Measurements from ENCODE around the gene GCM1. TPM values are rescaled to one million over a fixed set of nuclear protein-coding genes. Genes with fewer than 3 reads are reported as not detected.

GCM1 gene
- total RNA-seq, 4 donors from 2014 or later, result not detected

DNA sequence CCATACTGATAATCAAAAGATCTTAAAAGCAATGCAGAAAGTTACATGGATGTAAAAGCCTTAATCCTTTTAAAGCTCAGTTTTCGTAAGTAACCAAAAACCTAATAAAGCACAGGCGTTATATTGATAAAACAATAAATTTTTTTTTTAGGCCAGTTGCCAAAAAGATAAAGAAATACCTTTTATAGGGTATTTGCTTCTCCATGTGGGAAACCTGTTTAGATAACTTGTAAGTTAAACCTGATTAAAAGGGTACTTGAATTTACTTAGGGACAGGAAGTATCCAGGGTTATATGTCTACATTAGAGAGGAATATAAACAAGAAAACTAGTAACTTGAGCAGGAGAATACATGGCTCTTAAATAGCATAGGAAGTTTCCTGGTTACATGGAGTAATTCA lies 62.3 kb downstream of the GCM1 start:
- TF ChIP-seq CTCF (IDR thresholded peaks at IDR 0.05) (no peak), POLR2A (IDR thresholded peaks at IDR 0.05) (no peak)
- Histone ChIP-seq H3K27ac (no peak overlapping the region), H3K4me1 (no peaks in the 10 kb centered on the region), H3K36me3 (no peaks in the 10 kb centered on the region), H3K9me3 (no peaks in the 10 kb centered on the region), H3K4me3 (no peak overlapping the region), H3K27me3 (no peaks in the 10 kb centered on the region)
- intact Hi-C loops (cut with DNase I; ENCODE audit: low total_unique reads), result no loop called here
- no peak for DNase-seq

- intact Hi-C loops (cut with DNase I; ENCODE audit: low total_unique reads), result no loop called here
- Histone ChIP-seq H3K27ac (no peak overlapping the region), H3K4me3 (no peak overlapping the region), H3K4me1 (no peaks in the 10 kb centered on the region), H3K27me3 (no peaks in the 10 kb centered on the region), H3K9me3 (no peaks in the 10 kb centered on the region), H3K36me3 (no peaks in the 10 kb centered on the region)
- TF ChIP-seq CTCF (IDR thresholded peaks at IDR 0.05) (no peak), POLR2A (IDR thresholded peaks at IDR 0.05) (no peak)
- no peak for DNase-seq
Observed at GRCh38 chr6:53080813-53081212, 67.8 kb downstream of the GCM1 start.

Small RNA genes lying within 50 kb of the gene (small RNA-seq; reads per million reads assigned to genes)
- gene RN7SL244P (not detected), gene RNU6-464P (not detected)

Other genes with a start within 250 kb of the GCM1 start
- gene GSTA3, start 239.1 kb downstream of the GCM1 start, total RNA-seq, result under 1 TPM in 2 of 4 donors, not detected in 2; 0.35 to 0.98 TPM
- gene GSTA4, start 153.6 kb downstream of the GCM1 start, total RNA-seq, result 10 to 100 TPM in 3 of 4 donors, 1 to 10 TPM in 1; 7.7 to 59.2 (median 23.0) TPM
- gene CILK1, start 87.0 kb downstream of the GCM1 start, total RNA-seq, result 10 to 100 TPM in 3 of 4 donors, 1 to 10 TPM in 1; 9.9 to 18.2 (median 12.9) TPM
- 100 to 1,000 TPM in 1 of 4 donors, 10 to 100 TPM in 3; 13.8 to 138 (median 34.4) TPM for gene FBXO9, start 83.4 kb downstream of the GCM1 start, total RNA-seq
- gene ELOVL5, start 200.1 kb upstream of the GCM1 start, total RNA-seq, result 10 to 100 TPM; 26.4 to 80.7 (median 48.4) TPM

Measured in uterus (tissue), 4 donors.